Fibroblast of pulmonary artery (primary cell): ENCODE data around the gene CD200.

Experiments
- DNase-seq: peaks from one replicate; pipeline ENCODE4 v3.0.0-alpha.2; 2010; ENCODE audit warnings: low read depth
- H3K4me3 ChIP-seq: replicated peaks from 2 replicates; pipeline ENCODE4 v1.5.1; 2011; ENCODE audit warnings: low read depth, mild to moderate bottlenecking, control low read depth, low read length, moderate library complexity
- TF ChIP-seq, protein P1 (sequence below): IDR thresholded peaks from 2 replicates; pipeline ENCODE4 v1.5.1; 2011; ENCODE audit warnings: mild to moderate bottlenecking, control low read depth, low read length, inconsistent platforms; ENCODE audit errors: missing control alignments

CD200 gene

GRCh38 chr3:112407888-112408702 lies 75.1 kb downstream of the CD200 start:
- no peak overlapping the region for H3K4me3 ChIP-seq
- DNase-seq = no peak
- TF ChIP-seq, protein P1, sequence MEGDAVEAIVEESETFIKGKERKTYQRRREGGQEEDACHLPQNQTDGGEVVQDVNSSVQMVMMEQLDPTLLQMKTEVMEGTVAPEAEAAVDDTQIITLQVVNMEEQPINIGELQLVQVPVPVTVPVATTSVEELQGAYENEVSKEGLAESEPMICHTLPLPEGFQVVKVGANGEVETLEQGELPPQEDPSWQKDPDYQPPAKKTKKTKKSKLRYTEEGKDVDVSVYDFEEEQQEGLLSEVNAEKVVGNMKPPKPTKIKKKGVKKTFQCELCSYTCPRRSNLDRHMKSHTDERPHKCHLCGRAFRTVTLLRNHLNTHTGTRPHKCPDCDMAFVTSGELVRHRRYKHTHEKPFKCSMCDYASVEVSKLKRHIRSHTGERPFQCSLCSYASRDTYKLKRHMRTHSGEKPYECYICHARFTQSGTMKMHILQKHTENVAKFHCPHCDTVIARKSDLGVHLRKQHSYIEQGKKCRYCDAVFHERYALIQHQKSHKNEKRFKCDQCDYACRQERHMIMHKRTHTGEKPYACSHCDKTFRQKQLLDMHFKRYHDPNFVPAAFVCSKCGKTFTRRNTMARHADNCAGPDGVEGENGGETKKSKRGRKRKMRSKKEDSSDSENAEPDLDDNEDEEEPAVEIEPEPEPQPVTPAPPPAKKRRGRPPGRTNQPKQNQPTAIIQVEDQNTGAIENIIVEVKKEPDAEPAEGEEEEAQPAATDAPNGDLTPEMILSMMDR = no peak

- TF ChIP-seq, protein P1 = no peak
- DNase-seq = no peak
- H3K4me3 ChIP-seq = no peak overlapping the region
Observed at GRCh38 chr3:112409041-112409440, 76.1 kb downstream of the CD200 start.

DNA sequence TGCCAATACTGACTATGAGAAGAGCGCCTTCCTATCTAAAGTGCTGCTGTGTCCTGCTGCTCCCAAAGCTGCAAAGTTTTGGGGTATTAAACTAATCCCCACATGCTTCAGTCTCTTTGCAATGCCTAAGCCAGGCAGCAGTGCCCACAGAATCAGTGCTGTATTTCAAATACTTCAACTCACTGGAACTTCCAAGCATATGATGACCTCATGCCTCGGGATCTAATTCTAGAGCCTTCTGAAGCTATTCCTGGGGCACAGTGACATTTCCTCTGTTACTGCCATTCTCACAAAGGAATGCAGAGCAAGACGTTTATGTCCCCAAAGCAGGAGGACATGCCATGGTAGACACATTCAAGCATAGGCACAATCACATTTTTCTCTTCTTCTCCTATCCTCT lies 78.5 kb downstream of the CD200 start:
- TF ChIP-seq, protein P1 = no peak
- DNase-seq = no peak
- H3K4me3 ChIP-seq = no peak overlapping the region
